ENCODE data around the gene TIGD3.

The TIGD3 gene

DNA sequence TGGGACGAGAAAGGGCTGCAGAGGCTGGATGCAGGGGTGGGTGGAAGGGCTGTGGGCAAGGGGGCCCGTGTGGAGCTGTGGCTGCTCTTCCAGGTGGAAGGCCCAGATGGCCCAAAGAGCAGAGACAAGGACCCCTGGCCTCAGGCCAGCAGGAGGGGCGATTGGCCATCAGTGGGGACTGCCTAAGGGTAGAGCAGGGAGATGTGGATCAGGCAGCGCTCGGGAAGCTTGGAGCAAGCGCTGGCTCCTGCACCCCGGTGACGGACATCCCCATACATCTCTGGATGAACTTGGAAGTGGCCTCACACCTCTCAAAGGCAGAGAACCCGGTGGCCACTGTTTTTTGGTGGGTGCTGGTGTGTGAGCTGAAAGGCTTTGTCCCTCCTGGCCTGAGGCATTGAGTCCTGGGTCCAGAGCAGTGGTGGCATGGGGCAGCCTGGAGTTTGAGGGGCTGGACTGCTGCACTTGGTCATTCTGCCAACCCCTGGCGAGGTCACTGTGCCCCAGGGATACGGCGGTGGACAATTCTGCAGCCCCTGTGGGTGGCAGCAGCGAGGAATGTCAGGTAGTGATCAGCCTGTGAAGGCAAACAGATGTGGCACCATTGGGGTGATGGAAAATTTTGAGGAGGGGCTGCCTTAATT, 37.8 kb downstream of the TIGD3 start:
- no peak for DNase-seq

- DNase-seq = no peak
Observed at GRCh38 chr11:65392899-65393298, 38.3 kb downstream of the TIGD3 start.

DNA sequence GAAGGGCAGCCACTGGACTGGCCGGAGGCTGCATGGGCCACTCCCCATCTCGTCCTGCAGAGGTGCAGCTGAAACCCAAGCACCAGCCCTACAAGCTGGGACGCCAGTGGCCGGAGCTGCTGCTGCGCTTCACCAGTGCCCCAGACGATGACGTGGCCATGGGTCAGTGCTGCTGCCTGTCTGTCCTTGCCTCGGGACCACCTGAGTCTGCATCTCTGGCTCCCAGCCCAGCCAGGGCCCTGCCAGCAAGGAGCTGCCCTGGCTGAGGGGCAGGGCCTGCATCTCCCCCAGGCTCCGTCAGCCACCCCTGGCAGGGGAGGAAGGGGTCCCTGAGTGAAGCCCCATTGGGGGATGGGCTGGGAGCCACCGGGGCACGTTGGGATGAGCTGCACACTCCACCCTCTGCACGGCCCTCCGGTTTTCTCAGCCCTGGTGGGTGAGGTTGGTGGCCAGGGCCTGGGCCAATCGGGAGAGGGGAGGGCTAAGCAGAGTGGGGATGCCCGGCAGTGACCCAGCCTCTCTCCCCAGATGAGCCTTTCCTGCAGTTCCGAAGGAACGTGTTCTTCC, 39.0 kb downstream of the TIGD3 start:
- no peak for DNase-seq

DNA sequence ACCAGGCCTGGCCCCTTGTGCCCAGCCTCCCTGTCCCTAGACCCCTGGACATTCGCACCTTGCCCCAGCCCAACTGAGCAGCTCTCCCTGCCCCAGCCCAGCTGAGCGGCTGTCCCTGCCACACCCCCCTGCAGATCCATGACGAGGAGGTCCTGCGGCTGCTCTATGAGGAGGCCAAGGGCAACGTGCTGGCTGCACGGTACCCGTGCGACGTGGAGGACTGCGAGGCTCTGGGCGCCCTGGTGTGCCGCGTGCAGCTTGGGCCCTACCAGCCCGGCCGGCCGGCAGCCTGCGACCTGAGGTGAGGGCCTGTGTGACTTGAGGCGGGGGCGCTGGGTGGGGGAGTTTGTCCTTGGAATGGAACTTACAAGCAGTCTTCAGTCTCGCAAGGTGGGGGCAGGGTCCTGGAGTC, 39.6 kb downstream of the TIGD3 start:
- no peak for DNase-seq

GRCh38 chr11:65395961-65396530, 41.5 kb downstream of the TIGD3 start:
- no peak for DNase-seq

GRCh38 chr11:65396769-65397745, 42.5 kb downstream of the TIGD3 start:
- no peak for DNase-seq

DNA sequence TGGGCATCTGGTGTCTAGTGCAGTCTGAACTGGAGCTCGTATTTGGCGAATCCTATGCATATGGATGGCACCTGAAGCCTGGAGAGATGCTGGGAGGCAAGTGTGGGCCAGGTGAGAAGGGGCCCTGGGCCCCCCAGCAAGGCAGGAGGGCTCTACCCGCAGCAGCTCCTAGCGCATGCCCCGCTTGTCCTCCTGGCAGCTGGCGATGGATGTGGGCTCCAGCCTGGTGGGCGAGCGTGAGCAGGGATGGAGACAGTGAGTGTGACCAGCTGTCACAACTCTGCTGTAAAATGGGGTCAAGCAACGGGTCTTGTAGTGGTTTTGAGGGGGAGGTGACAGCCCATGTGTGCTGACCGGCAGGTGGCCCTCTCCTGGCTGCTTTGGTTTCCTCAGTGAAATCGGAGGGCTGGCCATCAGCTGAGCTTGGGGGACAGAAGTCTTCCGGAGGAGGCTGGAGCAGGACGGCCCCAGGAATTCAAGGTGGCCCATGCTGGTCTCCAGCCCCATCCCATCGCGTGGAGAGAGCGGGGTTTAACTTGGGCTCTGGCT, 43.9 kb downstream of the TIGD3 start:
- no peak for DNase-seq

DNA sequence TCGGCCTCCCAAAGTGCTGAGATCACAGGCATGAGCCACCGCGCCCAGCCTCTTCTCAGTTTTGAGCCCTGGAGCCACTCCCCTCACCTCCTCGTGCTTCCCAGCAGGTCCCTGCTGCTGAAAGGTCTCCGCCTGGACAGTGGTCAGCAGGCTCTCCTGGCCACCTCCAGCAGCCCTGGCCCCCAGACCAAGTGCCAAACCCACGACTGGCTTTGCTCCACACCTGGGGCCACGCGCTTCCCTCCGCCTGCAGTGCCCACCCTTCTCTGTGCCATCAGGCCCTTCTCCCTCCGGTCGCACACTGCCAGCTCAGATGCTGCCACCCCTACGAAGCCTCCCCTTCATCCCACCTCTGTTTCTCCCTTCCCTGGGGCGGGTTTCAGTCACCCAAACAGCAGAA, 44.7 kb downstream of the TIGD3 start:
- no peak for DNase-seq

- no peak for DNase-seq
Observed at GRCh38 chr11:65399845-65400244, 45.3 kb downstream of the TIGD3 start.

- no peak for DNase-seq
Observed at GRCh38 chr11:65400307-65401072, 45.9 kb downstream of the TIGD3 start.

GRCh38 chr11:65401073-65401802, 46.7 kb downstream of the TIGD3 start:
- peak; percentile 25 for DNase-seq

GRCh38 chr11:65401803-65402248, 47.3 kb downstream of the TIGD3 start:
- no peak for DNase-seq

GRCh38 chr11:65402790-65403189, 48.2 kb downstream of the TIGD3 start:
- no peak for DNase-seq

- peak; percentile 96 for DNase-seq
Observed at GRCh38 chr11:65403607-65404121, 49.1 kb downstream of the TIGD3 start.

DNA sequence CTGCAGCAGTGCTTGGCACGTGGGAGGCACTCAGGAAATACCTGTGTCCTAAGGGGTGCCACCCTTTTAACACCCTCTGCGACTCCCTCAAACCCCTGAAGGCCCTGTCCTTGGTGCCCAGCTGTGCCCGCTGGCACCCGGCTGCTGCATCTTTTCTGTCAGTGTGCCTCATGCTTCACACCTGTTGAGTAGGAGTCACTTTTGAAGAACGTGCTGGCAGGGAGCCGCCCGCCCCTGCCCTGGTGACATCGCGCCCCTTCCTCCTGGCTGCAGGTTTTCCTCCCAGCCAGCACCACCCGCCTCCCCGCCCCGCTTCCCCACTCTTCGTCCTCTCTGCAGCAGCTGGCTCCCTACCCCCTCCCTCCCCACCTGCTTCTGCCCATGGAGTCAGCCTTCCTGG, 49.7 kb downstream of the TIGD3 start:
- no peak for DNase-seq

GRCh38 chr11:65404638-65405339, 50.2 kb downstream of the TIGD3 start:
- DNase-seq = no peak

Measured in hematopoietic multipotent progenitor cell treated with erythropoietin and hydrocortisone succinate and interleukin-3 and kit ligand, for 4 days (in vitro differentiated cells).